GM12878 (cell line): Measurements from ENCODE around the gene PDZD2. TPM values are rescaled to one million over a fixed set of nuclear protein-coding genes. Genes with fewer than 3 reads are reported as not detected.

Source experiments
- ATAC-seq: fragments of 200-7000 bp; cut with Tn5 transposase; 3 replicates; pipeline ENCODE4 v1.9.1; 2020; ENCODE audit warnings: mild to moderate bottlenecking, moderate library complexity
- BruUV-seq: library from RNA; stranded (reverse); fragments of 400-500 nt; replicated peaks from 2 replicates; lab custom pipeline; 2021; lab: Mats Ljungman, UMichigan
- CTCF ChIA-PET: fragments of 300-600 bp; sonication (Branson Sonifier 250); formaldehyde crosslinking; extraction: SDS; loops from one replicate; lab custom pipeline; 2021; ENCODE audit warnings: inconsistent platforms; lab: Yijun Ruan, JAX
- POLR2A ChIA-PET: fragments of 350-600 bp; formaldehyde crosslinking; extraction: SDS; loops from one replicate; lab custom pipeline; 2021; ENCODE audit warnings: inconsistent platforms; lab: Charles Lee
- RAD21 ChIA-PET: fragments of 300-600 bp; sonication (Branson Sonifier 250); formaldehyde crosslinking; loops from one replicate; lab custom pipeline; 2023; ENCODE audit warnings: antibody characterized with exemption; ENCODE audit not compliant: unreplicated experiment; lab: Charles Lee
- SMC1A ChIA-PET: fragments of 300-600 bp; sonication (Branson Sonifier 250); formaldehyde crosslinking; loops from one replicate; lab custom pipeline; 2023; ENCODE audit not compliant: unreplicated experiment, uncharacterized antibody; lab: Charles Lee
- DNase-seq: peaks from one replicate; pipeline ENCODE4 v3.0.0-alpha.2; 2011; ENCODE audit warnings: low read depth, low spot score
- FAIRE-seq: peaks from 3 replicates; lab custom pipeline; 2011; peaks lifted over from hg19 to GRCh38; lab: Jason Lieb, UNC
- H2AFZ ChIP-seq: 2 replicates; pipeline ENCODE4 v1.6.0; 2011; ENCODE audit warnings: low read depth, low read length, control low read depth; ENCODE audit not compliant: control insufficient read depth
- H3K27ac ChIP-seq: 2 replicates; pipeline ENCODE4 v1.5.1; 2011; ENCODE audit warnings: control low read depth; ENCODE audit not compliant: control insufficient read depth, insufficient read depth
- H3K27me3 ChIP-seq, 2 experiments: replicated peaks in 1 of 2; 2 replicates each; pipeline versions ENCODE4 v1.6.0 to v1.6.1; 2011; ENCODE audit warnings: low read length in 1 of 2; ENCODE audit not compliant: control insufficient read depth in 2 of 2, insufficient read depth in 2 of 2
- H3K36me3 ChIP-seq, 2 experiments: 2 replicates each; pipeline ENCODE4 v1.5.1; 2011; ENCODE audit warnings: low read length in 1 of 2; ENCODE audit not compliant: control insufficient read depth in 2 of 2, insufficient read depth in 2 of 2
- H3K4me1 ChIP-seq: 2 replicates; pipeline ENCODE4 v1.6.1; 2011; ENCODE audit warnings: mild to moderate bottlenecking, low read length, moderate library complexity, mixed read lengths; ENCODE audit not compliant: control insufficient read depth, insufficient read depth
- H3K4me2 ChIP-seq: 2 replicates; pipeline ENCODE4 v1.6.0; 2011; ENCODE audit warnings: control low read depth; ENCODE audit not compliant: control insufficient read depth, insufficient read depth
- H3K4me3 ChIP-seq: fragments of 200-600 bp; sonication (generic); 2 replicates; pipeline ENCODE4 v1.5.1; 2016
- H3K79me2 ChIP-seq: 2 replicates; pipeline ENCODE4 v1.6.0; 2011; ENCODE audit warnings: low read length; ENCODE audit not compliant: control insufficient read depth, insufficient read depth
- H3K9ac ChIP-seq: 2 replicates; pipeline ENCODE4 v1.8.0; 2011; ENCODE audit warnings: low read length, control low read depth, mixed read lengths; ENCODE audit not compliant: control insufficient read depth, insufficient read depth
- H3K9me3 ChIP-seq: replicated peaks from 3 replicates; pipeline ENCODE4 v1.5.1; 2011; ENCODE audit warnings: mild to moderate bottlenecking, low read length; ENCODE audit not compliant: control insufficient read depth, insufficient read depth
- H4K20me1 ChIP-seq: 2 replicates; pipeline ENCODE4 v1.6.0; 2011; ENCODE audit not compliant: control insufficient read depth, insufficient read depth
- NFYA ChIP-seq: IDR thresholded peaks from 2 replicates; pipeline ENCODE4 v1.6.1; 2011; ENCODE audit warnings: low read depth, mild to moderate bottlenecking, low read length, improper control_type of control experiment, borderline replicate concordance
- RBBP5 ChIP-seq: fragments of 200-600 bp; sonication (generic); conservative IDR thresholded peaks from 2 replicates; pipeline ENCODE4 v1.6.1; 2016
- RUNX3 ChIP-seq: IDR thresholded peaks from 2 replicates; pipeline ENCODE4 v1.6.1; 2012; ENCODE audit warnings: low read length, inconsistent platforms
- SIN3A ChIP-seq: IDR thresholded peaks from 2 replicates; pipeline ENCODE4 v1.6.1; 2012; ENCODE audit warnings: low read depth, low read length, improper control_type of control experiment
- ZBTB40 ChIP-seq: fragments of 450-650 bp; IDR thresholded peaks from 2 replicates; pipeline ENCODE4 v1.6.1; 2016; ENCODE audit warnings: mild to moderate bottlenecking, moderate library complexity, borderline replicate concordance
- ZNF274 ChIP-seq: IDR thresholded peaks from one replicate; pipeline ENCODE4 v1.8.0; 2011; ENCODE audit not compliant: insufficient read length, insufficient read depth
- WGBS: methylation state at CpG from one replicate; pipeline ENCODE4 v1.1.6; 2016; ENCODE audit warnings: low lambda C conversion rate; ENCODE audit not compliant: insufficient replicate concordance, insufficient coverage; ENCODE audit errors: missing lambda C conversion rate; 5-methylcytosine and 5-hydroxymethylcytosine counted together
- in situ Hi-C: fragments of 300-500 bp; cut with MboI; formaldehyde crosslinking; loops from 9 replicates; pipeline ENCODE4 v1.14.3; 2018; ENCODE audit warnings: mixed read lengths
- intact Hi-C: fragments of 100-400 bp; cut with micrococcal nuclease; formaldehyde crosslinking; loops from one replicate; pipeline ENCODE4 v1.14.2; 2022; ENCODE audit not compliant: unreplicated experiment
- polyA plus RNA-seq, 11 experiments: library from polyadenylated mRNA; depleted of rRNA in 4 of 11; unstranded in 6 of 11; stranded (reverse) in 5 of 11; fragments of >200 nt; fragmentation: Nextera tagmentation in 4 of 11; fragmentation: Illumina TruSeq in 1 of 11; extraction: Ambion mirVana in 4 of 11; extraction: Trizol in 1 of 11; gene quantifications; 1 replicate in 1 of 11; 2 replicates in 10 of 11; pipeline versions ENCODE4 v1.2.1 to v1.2.3, GENCODE V29; 2011 to 2016; ENCODE audit warnings: inconsistent platforms in 2 of 11, missing spikeins in 2 of 11, low read depth in 1 of 11
- total RNA-seq, 4 experiments: library from RNA; depleted of rRNA in 3 of 4; stranded (reverse); fragments of >200 nt in 3 of 4; fragmentation: Illumina TruSeq in 1 of 4; extraction: Trizol in 1 of 4; gene quantifications; 2 replicates each; pipeline versions ENCODE4 v1.2.1 to v1.2.3, GENCODE V29; 2013 to 2021

The PDZD2 gene
- total and polyA plus RNA-seq, 10 of the 15 experiments (the other 5 are each of a cell fraction or from before 2014, with no cell fraction given), result 0.01 to 0.58 (median 0.29) TPM; not detected in 3

- TF ChIP-seq ZBTB40 (no peak), RBBP5 (no peak), ZNF274 (no peak), NFYA (no peak), RUNX3 (no peak)
Measured at GRCh38 chr5:31806561-31806960, 167.6 kb downstream of the PDZD2 start (continued).

GRCh38 chr5:31807789-31808540 is 169.0 kb downstream of the PDZD2 start:
- in situ Hi-C loops, result no loop called here
- no peak overlapping the region for H3K4me3 ChIP-seq
- BruUV-seq, result no TSS peak
- no peak for FAIRE-seq
- no peaks in the 10 kb centered on the region for H3K36me3 ChIP-seq
- H3K79me2 ChIP-seq, result no peaks in the 10 kb centered on the region
- RAD21 ChIA-PET, result interaction anchor here (1.1 to 1.4 kb wide), 2 partner anchors 170 to 285 kb away, joined by 3 read pairs; no protein-coding TSS in a partner anchor
- no peak for TF ChIP-seq SIN3A
- SMC1A ChIA-PET, result interaction anchor here (0.7 to 1.0 kb wide), 2 partner anchors 9 to 1721 kb away, joined by 3 read pairs; no protein-coding TSS in a partner anchor
- intact Hi-C loops, result loop anchor here (10.0 kb wide), 1 partner anchor 143 kb away; no protein-coding TSS in a partner anchor
- 47% methylated on average over 11 of the region's 11 CpGs for WGBS
- H2AFZ ChIP-seq, result no peak overlapping the region
- no peaks in the 10 kb centered on the region for H4K20me1 ChIP-seq
- H3K27me3 ChIP-seq, result 0 out of 4 replicates have a peak, but pooled peaks cover 0 to 3% of the 10 kb centered on the region in 2 experiments
- H3K4me1 ChIP-seq, result no peaks in the 10 kb centered on the region
- H3K27ac ChIP-seq, result no peak overlapping the region
- no peak for DNase-seq
- ATAC-seq, result no peak
- CTCF ChIA-PET, result interaction anchor here (1.2 to 1.8 kb wide), 3 partner anchors 39 to 269 kb away, joined by 3 to 5 read pairs (median 4); no protein-coding TSS in a partner anchor
- no peaks in the 10 kb centered on the region for H3K9me3 ChIP-seq
- POLR2A ChIA-PET, result no interaction called here
- no peak overlapping the region for H3K4me2 ChIP-seq
- H3K9ac ChIP-seq, result no peak overlapping the region
